ENCODE data around the gene RBM17.

GRCh38 chr10:6055929-6056328 is 32.9 kb upstream of the RBM17 start:
- TF ChIP-seq EP300 (IDR thresholded peaks at IDR 0.05; ENCODE audit: borderline replicate concordance) (no peak), FOXM1 (IDR thresholded peaks at IDR 0.05; ENCODE audit: borderline replicate concordance, low read depth) (no peak), NFIC (IDR thresholded peaks at IDR 0.05) (no peak), TAF1 (IDR thresholded peaks at IDR 0.05; ENCODE audit: low read depth) (no peak), YY1 (IDR thresholded peaks at IDR 0.05; ENCODE audit: low read depth) (no peak), ZBTB7A (IDR thresholded peaks at IDR 0.05; ENCODE audit: low read depth) (no peak), RAD21 (IDR thresholded peaks at IDR 0.05; ENCODE audit: low read depth) (no peak), MAX (IDR thresholded peaks at IDR 0.05) (no peak), TEAD4 (IDR thresholded peaks at IDR 0.05) (no peak), TCF12 (IDR thresholded peaks at IDR 0.05; ENCODE audit: low read depth) (no peak)
